OCI-LY7 (cell line): Measurements from ENCODE around the gene LDLRAP1. TPM values are rescaled to one million over a fixed set of nuclear protein-coding genes. Genes with fewer than 3 reads are reported as not detected.
A peak's percentile ranks its signal among the peaks of the same experiment; 100 is the strongest.

Experiments used
- BruUV-seq: library from RNA; stranded (reverse); fragments of 400-500 nt; replicated peaks from 2 replicates; lab custom pipeline; 2021; lab: Mats Ljungman, UMichigan
- CTCF ChIA-PET: fragments of 300-600 bp; sonication (Branson Sonifier 250); formaldehyde crosslinking; loops from one replicate; lab custom pipeline; 2022; ENCODE audit warnings: antibody characterized with exemption; ENCODE audit not compliant: unreplicated experiment; lab: Charles Lee
- POLR2A ChIA-PET: fragments of 300-600 bp; sonication (Branson Sonifier 250); formaldehyde crosslinking; loops from one replicate; lab custom pipeline; 2022; ENCODE audit warnings: antibody characterized with exemption; lab: Charles Lee
- DNase-seq: peaks from one replicate; pipeline ENCODE4 v3.0.0-alpha.2; 2015; ENCODE audit warnings: low spot score
- H2AFZ ChIP-seq: fragments of 200-600 bp; sonication (generic), shearing (Covaris generic); 2 replicates; pipeline ENCODE4 v1.6.1; 2014; ENCODE audit warnings: mild to moderate bottlenecking, antibody characterized with exemption, low read length, moderate library complexity
- H3K27ac ChIP-seq: fragments of 200-600 bp; sonication (generic); 2 replicates; pipeline ENCODE4 v1.5.1; 2014; ENCODE audit warnings: mixed run types, low read depth, mild to moderate bottlenecking, moderate library complexity, low read length, inconsistent platforms; ENCODE audit not compliant: poor library complexity, severe bottlenecking
- H3K36me3 ChIP-seq: fragments of 200-600 bp; sonication (generic); 2 replicates; pipeline ENCODE4 v1.6.1; 2014; ENCODE audit warnings: mild to moderate bottlenecking, antibody characterized with exemption, low read length, moderate library complexity, mixed read lengths; ENCODE audit not compliant: insufficient read depth
- H3K4me1 ChIP-seq: fragments of 200-600 bp; sonication (generic); 2 replicates; pipeline ENCODE4 v1.5.1; 2014; ENCODE audit warnings: mild to moderate bottlenecking, low read length; ENCODE audit not compliant: insufficient read depth, poor library complexity, severe bottlenecking
- H3K4me2 ChIP-seq: fragments of 200-600 bp; sonication (generic); 2 replicates; pipeline ENCODE4 v1.6.1; 2014; ENCODE audit warnings: mild to moderate bottlenecking, low read length
- H3K4me3 ChIP-seq: fragments of 200-600 bp; sonication (generic); 2 replicates; pipeline ENCODE4 v1.5.1; 2014; ENCODE audit warnings: mild to moderate bottlenecking, low read depth, low read length; ENCODE audit not compliant: poor library complexity, severe bottlenecking
- H3K79me2 ChIP-seq: fragments of 200-600 bp; sonication (generic); 2 replicates; pipeline ENCODE4 v1.6.1; 2016; ENCODE audit warnings: low read depth, mild to moderate bottlenecking, low read length, moderate library complexity, mixed read lengths; ENCODE audit not compliant: insufficient read depth
- H3K9me2 ChIP-seq: fragments of 200-600 bp; sonication (generic); 2 replicates; pipeline ENCODE4 v1.6.1; 2016; ENCODE audit warnings: mild to moderate bottlenecking, low read length, mixed read lengths; ENCODE audit not compliant: insufficient read depth
- H3K9me3 ChIP-seq: fragments of 200-600 bp; sonication (generic); 2 replicates; pipeline ENCODE4 v1.6.1; 2014; ENCODE audit warnings: mild to moderate bottlenecking, mixed run types, low read length, mixed read lengths
- H4K20me1 ChIP-seq: fragments of 200-600 bp; sonication (generic); 2 replicates; pipeline ENCODE4 v1.6.1; 2014; ENCODE audit warnings: mild to moderate bottlenecking, antibody characterized with exemption, low read length, moderate library complexity, mixed read lengths; ENCODE audit not compliant: insufficient read depth
- EZH2phosphoT487 ChIP-seq: fragments of 200-600 bp; sonication (generic); IDR thresholded peaks from 2 replicates; pipeline ENCODE4 v1.6.1; 2018; ENCODE audit warnings: low read depth, borderline replicate concordance, mild to moderate bottlenecking, mixed run types, antibody characterized with exemption, low read length, moderate library complexity, mixed read lengths
- intact Hi-C: fragments of 100-400 bp; cut with micrococcal nuclease; formaldehyde crosslinking; loops from one replicate; pipeline ENCODE4 v1.10.0; 2022; ENCODE audit not compliant: unreplicated experiment
- total RNA-seq, 2 experiments: library from RNA; depleted of rRNA in 1 of 2; stranded (reverse); fragments of >200 nt in 1 of 2; shearing (Covaris generic) in 1 of 2; gene quantifications; 2 replicates each; pipeline ENCODE4 v1.2.3, GENCODE V29; 2014 to 2022
- TF ChIP-seq, protein P1 (sequence below): fragments of 200-600 bp; sonication (generic); conservative IDR thresholded peaks from 2 replicates; pipeline ENCODE4 v1.5.1; 2014; ENCODE audit warnings: mild to moderate bottlenecking, antibody characterized with exemption, low read length, moderate library complexity, mixed read lengths

Gene LDLRAP1
- total RNA-seq, 2 experiments from 2014 or later, result 14.9 to 36.2 TPM

DNA sequence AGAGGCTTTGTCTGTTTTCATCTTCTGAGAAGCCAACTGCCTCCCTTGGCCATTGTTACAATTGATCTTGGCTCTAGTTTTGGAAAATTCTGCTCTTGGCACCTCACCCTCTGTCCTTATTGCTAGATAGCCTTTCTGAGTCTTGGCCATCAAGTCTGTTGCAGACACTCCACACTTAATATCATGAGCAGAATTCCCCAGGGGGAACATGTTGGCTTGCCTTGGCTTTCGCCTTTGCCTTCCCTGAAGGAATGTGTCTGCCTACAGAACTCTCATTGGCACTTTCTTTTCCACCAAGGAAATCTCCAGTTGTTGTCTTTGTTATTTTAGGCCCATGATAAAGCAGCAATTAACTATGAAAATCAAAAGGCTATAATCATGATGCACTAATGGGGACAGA, 42.7 kb upstream of the LDLRAP1 start:
- POLR2A ChIA-PET, result no interaction called here
- H2AFZ ChIP-seq, result no peak overlapping the region

DNA sequence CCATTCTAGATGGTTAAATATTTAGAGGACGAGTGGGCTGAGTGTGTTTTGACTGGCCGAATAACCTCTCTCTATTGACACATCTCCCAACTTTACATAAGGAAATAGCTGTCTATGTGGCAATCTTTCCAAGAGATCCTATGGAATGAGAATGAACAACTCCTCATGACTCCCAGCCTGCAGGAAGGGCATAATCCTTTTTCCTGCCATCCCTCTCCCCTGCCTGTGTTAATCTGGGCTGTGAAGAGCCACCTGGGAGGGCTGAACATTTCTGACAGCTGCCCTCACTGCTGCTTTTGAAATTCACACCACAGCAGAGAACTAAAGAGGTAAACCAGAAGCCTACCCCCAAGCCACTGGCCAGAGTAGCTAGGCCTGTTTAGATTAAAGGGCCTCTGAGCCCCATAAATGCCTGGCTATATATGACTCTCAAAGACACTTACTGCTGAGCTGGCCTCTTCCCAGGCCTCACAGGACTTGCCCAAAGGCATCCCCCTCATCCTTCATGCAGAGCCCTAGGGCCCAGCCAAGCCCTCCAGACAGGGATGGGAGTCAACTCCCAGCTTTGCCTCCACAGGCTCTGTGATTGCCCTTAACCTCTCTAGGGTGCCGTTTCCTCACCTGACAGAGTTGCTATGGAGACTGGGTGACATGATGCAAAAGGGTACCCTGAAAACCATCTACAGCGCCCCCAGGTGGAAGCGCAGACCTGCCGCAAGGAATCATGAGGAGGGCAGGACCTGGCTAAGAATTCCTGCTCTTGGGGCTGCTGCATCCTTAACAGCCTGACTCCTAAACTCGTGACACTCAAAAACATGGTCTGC, 42.0 kb upstream of the LDLRAP1 start:
- Histone ChIP-seq H3K4me3 (no peak overlapping the region), H3K9me3 (no peaks in the 10 kb centered on the region), H3K27ac (no peak overlapping the region), H2AFZ (no peak overlapping the region), H3K4me1 (peaks cover 15% of the 10 kb centered on the region), H3K9me2 (no peaks in the 10 kb centered on the region), H3K79me2 (no peaks in the 10 kb centered on the region), H3K4me2 (no peak overlapping the region), H4K20me1 (no peaks in the 10 kb centered on the region), H3K36me3 (peaks cover 34% of the 10 kb centered on the region)
- POLR2A ChIA-PET, result no interaction called here
- CTCF ChIA-PET, result no interaction called here
- BruUV-seq, result no TSS peak
- DNase-seq, result no peak
- TF ChIP-seq EZH2phosphoT487, result no peak
- TF ChIP-seq, protein P1, sequence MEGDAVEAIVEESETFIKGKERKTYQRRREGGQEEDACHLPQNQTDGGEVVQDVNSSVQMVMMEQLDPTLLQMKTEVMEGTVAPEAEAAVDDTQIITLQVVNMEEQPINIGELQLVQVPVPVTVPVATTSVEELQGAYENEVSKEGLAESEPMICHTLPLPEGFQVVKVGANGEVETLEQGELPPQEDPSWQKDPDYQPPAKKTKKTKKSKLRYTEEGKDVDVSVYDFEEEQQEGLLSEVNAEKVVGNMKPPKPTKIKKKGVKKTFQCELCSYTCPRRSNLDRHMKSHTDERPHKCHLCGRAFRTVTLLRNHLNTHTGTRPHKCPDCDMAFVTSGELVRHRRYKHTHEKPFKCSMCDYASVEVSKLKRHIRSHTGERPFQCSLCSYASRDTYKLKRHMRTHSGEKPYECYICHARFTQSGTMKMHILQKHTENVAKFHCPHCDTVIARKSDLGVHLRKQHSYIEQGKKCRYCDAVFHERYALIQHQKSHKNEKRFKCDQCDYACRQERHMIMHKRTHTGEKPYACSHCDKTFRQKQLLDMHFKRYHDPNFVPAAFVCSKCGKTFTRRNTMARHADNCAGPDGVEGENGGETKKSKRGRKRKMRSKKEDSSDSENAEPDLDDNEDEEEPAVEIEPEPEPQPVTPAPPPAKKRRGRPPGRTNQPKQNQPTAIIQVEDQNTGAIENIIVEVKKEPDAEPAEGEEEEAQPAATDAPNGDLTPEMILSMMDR, result peak; percentile 64
- intact Hi-C loops, result loop anchor here (2.0 to 5.0 kb wide), 2 partner anchors 13 to 296 kb away; no protein-coding TSS in a partner anchor

More for the DNA sequence above, 42.7 kb upstream of the LDLRAP1 start:
- no TSS peak for BruUV-seq
- peaks cover 12% of the 10 kb centered on the region for H3K4me1 ChIP-seq
- no peaks in the 10 kb centered on the region for H4K20me1 ChIP-seq
- TF ChIP-seq, protein P1, result no peak
- no peak for TF ChIP-seq EZH2phosphoT487
- H3K27ac ChIP-seq, result no peak overlapping the region
- H3K9me2 ChIP-seq, result no peaks in the 10 kb centered on the region
- CTCF ChIA-PET, result no interaction called here
- no peak overlapping the region for H3K4me2 ChIP-seq
- no peaks in the 10 kb centered on the region for H3K9me3 ChIP-seq
- no peak overlapping the region for H3K4me3 ChIP-seq
- H3K79me2 ChIP-seq, result no peaks in the 10 kb centered on the region
- intact Hi-C loops, result loop anchor here (2.0 to 5.0 kb wide), 2 partner anchors 14 to 297 kb away; no protein-coding TSS in a partner anchor
- no peak for DNase-seq
- peaks cover 39% of the 10 kb centered on the region for H3K36me3 ChIP-seq

DNA sequence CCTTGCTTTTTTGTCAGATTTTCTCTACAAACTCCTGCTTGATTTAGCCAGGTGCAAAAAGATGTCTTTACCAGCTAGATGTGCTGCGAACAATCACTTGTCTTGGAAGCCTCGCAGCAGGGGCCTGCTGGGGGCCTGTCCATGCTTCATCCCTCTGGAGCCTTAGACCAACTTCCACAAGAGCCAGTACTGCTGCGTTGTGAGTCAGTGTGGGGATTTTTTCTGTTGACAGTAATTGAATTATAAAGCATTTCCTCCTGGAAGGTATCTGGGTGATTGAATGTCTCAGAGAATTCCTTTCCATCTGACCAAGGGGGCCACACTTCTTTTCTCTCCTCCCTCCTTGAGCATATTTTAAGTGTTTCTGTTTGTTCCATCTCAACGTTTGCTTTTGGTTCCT, 40.4 kb upstream of the LDLRAP1 start:
- Histone ChIP-seq H3K9me2 (no peaks in the 10 kb centered on the region), H3K4me1 (peaks cover 15% of the 10 kb centered on the region), H3K27ac (no peak overlapping the region), H3K9me3 (no peaks in the 10 kb centered on the region), H3K4me3 (no peak overlapping the region), H3K79me2 (no peaks in the 10 kb centered on the region), H4K20me1 (no peaks in the 10 kb centered on the region), H3K36me3 (peaks cover 23% of the 10 kb centered on the region), H3K4me2 (no peak overlapping the region), H2AFZ (no peak overlapping the region)
- TF ChIP-seq, protein P1, result no peak
- no peak for TF ChIP-seq EZH2phosphoT487
- no TSS peak for BruUV-seq
- intact Hi-C loops, result loop anchor here (5.0 kb wide), 1 partner anchor 294 kb away; no protein-coding TSS in a partner anchor
- POLR2A ChIA-PET, result no interaction called here
- no peak for DNase-seq
- CTCF ChIA-PET, result no interaction called here
